Measurements from ENCODE around the gene PIK3C3.
"Not testable (repeated sequence)": the region's sequence is repeated elsewhere in the genome, so short reads cannot be mapped to it uniquely, and the experiment has no call there.

The PIK3C3 gene

GRCh38 chr18:42033137-42033810 is 78.2 kb downstream of the PIK3C3 start:
- TF ChIP-seq, protein P1, sequence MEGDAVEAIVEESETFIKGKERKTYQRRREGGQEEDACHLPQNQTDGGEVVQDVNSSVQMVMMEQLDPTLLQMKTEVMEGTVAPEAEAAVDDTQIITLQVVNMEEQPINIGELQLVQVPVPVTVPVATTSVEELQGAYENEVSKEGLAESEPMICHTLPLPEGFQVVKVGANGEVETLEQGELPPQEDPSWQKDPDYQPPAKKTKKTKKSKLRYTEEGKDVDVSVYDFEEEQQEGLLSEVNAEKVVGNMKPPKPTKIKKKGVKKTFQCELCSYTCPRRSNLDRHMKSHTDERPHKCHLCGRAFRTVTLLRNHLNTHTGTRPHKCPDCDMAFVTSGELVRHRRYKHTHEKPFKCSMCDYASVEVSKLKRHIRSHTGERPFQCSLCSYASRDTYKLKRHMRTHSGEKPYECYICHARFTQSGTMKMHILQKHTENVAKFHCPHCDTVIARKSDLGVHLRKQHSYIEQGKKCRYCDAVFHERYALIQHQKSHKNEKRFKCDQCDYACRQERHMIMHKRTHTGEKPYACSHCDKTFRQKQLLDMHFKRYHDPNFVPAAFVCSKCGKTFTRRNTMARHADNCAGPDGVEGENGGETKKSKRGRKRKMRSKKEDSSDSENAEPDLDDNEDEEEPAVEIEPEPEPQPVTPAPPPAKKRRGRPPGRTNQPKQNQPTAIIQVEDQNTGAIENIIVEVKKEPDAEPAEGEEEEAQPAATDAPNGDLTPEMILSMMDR (conservative IDR thresholded peaks at IDR 0.05) = no peak

GRCh38 chr18:42038936-42039335 is 83.9 kb downstream of the PIK3C3 start:
- no peak overlapping the region for H3K27ac ChIP-seq
- TF ChIP-seq, protein P1 (conservative IDR thresholded peaks at IDR 0.05) = no peak

More at GRCh38 chr18:42033137-42033810, 78.2 kb downstream of the PIK3C3 start:
- no peak overlapping the region for H3K27ac ChIP-seq

DNA sequence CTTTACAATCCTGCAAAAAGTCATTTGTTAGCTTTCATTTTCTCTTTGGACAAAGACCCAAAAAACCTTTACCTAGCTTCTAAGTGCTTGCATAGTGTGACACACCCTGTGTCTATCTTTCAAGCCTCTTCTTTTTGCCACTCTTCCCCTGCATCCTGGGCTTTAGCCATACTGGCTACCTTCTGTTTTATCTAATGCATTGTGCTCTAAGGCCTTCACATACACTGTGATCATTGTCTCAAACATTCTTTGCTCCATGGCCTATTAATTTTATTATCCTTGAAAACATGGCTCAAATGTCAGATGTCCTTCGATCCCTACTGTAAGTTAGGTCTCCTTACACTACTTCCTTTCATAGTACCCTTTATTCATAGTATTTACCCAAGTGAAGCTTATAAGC is 84.4 kb downstream of the PIK3C3 start:
- TF ChIP-seq, protein P1 (conservative IDR thresholded peaks at IDR 0.05) = no peak
- H3K27ac ChIP-seq = no peak overlapping the region

GRCh38 chr18:42041793-42042192 is 86.8 kb downstream of the PIK3C3 start:
- TF ChIP-seq, protein P1 (conservative IDR thresholded peaks at IDR 0.05) = no peak
- H3K27ac ChIP-seq = no peak overlapping the region

- TF ChIP-seq, protein P1 (conservative IDR thresholded peaks at IDR 0.05) = no peak
Observed at GRCh38 chr18:42045346-42045745, 90.3 kb downstream of the PIK3C3 start.

GRCh38 chr18:42047721-42048120 is 92.7 kb downstream of the PIK3C3 start:
- TF ChIP-seq, protein P1 (conservative IDR thresholded peaks at IDR 0.05) = no peak
- H3K27ac ChIP-seq = no peak overlapping the region

More at GRCh38 chr18:42045346-42045745, 90.3 kb downstream of the PIK3C3 start:
- H3K27ac ChIP-seq = no peak overlapping the region

GRCh38 chr18:42048158-42048557 is 93.1 kb downstream of the PIK3C3 start:
- TF ChIP-seq, protein P1 (conservative IDR thresholded peaks at IDR 0.05) = no peak

GRCh38 chr18:42049536-42049935 is 94.5 kb downstream of the PIK3C3 start:
- H3K27ac ChIP-seq = not testable (repeated sequence)

More at GRCh38 chr18:42048158-42048557, 93.1 kb downstream of the PIK3C3 start:
- H3K27ac ChIP-seq = no peak overlapping the region
